GM19324 (cell line): ENCODE measurements around the gene CABP4.

Experiments
- ATAC-seq: cut with Tn5 transposase; IDR thresholded peaks from one replicate; pipeline ENCODE4 v1.9.1; 2021; ENCODE audit warnings: mild to moderate bottlenecking, moderate library complexity; ENCODE audit not compliant: unreplicated experiment, low FRiP score

CABP4 gene

GRCh38 chr11:67505605-67506396 lies 50.6 kb downstream of the CABP4 start:
- ATAC-seq = no peak

- ATAC-seq = no peak
Observed at GRCh38 chr11:67506426-67507051, 51.4 kb downstream of the CABP4 start.

GRCh38 chr11:67507242-67507863 lies 52.2 kb downstream of the CABP4 start:
- ATAC-seq = no peak

- peak; percentile 84 for ATAC-seq
Observed at GRCh38 chr11:67507864-67508485, 52.8 kb downstream of the CABP4 start, which contains the start of gene CDK2AP2. CDK2AP2 (minus strand) TSS chr11:67508162; CDS start chr11:67508082, 80 bp downstream.

GRCh38 chr11:67508486-67509121 lies 53.5 kb downstream of the CABP4 start:
- peak; percentile 42 for ATAC-seq

GRCh38 chr11:67510023-67510345 lies 54.8 kb downstream of the CABP4 start:
- ATAC-seq = no peak
